Measurements from ENCODE around the gene NAXE.
"Not testable (repeated sequence)": the region's sequence is repeated elsewhere in the genome, so short reads cannot be mapped to it uniquely, and the experiment has no call there.

DNA sequence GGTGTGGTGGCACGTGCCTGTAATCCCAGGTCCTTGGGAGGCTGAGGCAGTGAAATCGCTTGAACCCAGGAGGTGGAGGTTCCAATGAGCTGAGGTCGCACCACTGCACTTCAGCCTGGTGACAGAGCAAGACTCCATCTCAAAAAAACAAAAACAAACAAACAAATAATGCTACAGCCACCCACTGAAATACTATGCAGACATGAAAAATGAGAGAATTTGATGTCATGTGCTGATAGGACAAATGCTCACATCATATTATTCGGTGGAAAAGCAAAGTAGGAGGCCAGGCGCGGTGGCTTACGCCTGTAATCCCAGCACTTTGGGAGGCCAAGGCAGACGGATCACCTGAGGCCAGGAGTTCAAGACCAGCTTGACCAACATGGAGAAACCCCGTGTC lies 18.5 kb downstream of the NAXE start:
- TF ChIP-seq, protein P1, sequence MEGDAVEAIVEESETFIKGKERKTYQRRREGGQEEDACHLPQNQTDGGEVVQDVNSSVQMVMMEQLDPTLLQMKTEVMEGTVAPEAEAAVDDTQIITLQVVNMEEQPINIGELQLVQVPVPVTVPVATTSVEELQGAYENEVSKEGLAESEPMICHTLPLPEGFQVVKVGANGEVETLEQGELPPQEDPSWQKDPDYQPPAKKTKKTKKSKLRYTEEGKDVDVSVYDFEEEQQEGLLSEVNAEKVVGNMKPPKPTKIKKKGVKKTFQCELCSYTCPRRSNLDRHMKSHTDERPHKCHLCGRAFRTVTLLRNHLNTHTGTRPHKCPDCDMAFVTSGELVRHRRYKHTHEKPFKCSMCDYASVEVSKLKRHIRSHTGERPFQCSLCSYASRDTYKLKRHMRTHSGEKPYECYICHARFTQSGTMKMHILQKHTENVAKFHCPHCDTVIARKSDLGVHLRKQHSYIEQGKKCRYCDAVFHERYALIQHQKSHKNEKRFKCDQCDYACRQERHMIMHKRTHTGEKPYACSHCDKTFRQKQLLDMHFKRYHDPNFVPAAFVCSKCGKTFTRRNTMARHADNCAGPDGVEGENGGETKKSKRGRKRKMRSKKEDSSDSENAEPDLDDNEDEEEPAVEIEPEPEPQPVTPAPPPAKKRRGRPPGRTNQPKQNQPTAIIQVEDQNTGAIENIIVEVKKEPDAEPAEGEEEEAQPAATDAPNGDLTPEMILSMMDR (IDR thresholded peaks at IDR 0.05), result not testable (repeated sequence)
- TF ChIP-seq EP300 (IDR thresholded peaks at IDR 0.05), result not testable (repeated sequence)
